ENCODE measurements around the gene PMAIP1. TPM values are rescaled to one million over a fixed set of nuclear protein-coding genes. Genes with fewer than 3 reads are reported as not detected.

Gene PMAIP1
- total RNA-seq, 2 donors from 2014 or later: 2.1 to 4.1 TPM

GRCh38 chr18:59902131-59902992 lies 2.6 kb downstream of the PMAIP1 start:
- Histone ChIP-seq H3K27me3 (replicated peaks; ENCODE audit: insufficient read depth) (no peaks in the 10 kb centered on the region), H3K4me1 (replicated peaks) (no peaks in the 10 kb centered on the region)
- 84% methylated on average over 8 of the region's 8 CpGs for WGBS

DNA sequence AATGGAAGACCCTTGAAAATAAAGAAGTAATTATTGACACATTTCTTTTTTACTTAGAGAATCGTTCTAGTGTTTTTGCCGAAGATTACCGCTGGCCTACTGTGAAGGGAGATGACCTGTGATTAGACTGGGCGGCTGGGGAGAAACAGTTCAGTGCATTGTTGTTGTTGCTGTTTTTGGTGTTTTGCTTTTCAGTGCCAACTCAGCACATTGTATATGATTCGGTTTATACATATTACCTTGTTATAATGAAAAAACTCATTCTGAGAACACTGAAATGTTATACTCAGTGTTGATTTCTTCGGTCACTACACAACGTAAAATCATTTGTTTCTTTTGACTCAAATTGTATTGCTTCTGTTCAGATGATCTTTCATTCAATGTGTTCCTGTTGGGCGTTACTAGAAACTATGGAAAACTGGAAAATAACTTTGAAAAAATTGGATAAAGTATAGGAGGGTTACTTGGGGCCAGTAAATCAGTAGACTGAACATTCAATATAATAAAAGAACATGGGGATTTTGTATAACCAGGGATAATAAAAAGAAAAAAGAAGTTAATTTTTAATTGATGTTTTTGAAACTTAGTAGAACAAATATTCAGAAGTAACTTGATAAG lies 3.3 kb downstream of the PMAIP1 start:
- 96% methylated on average over 8 of the region's 8 CpGs for WGBS
- no peaks in the 10 kb centered on the region for H3K9me3 ChIP-seq
- H3K4me1 ChIP-seq (replicated peaks): no peaks in the 10 kb centered on the region
- DNase-seq (ENCODE audit: low spot score): no peak
- no peaks in the 10 kb centered on the region for H3K36me3 ChIP-seq
- intact Hi-C loops (cut with DNase I): no loop called here
- TF ChIP-seq POLR2AphosphoS5 (IDR thresholded peaks at IDR 0.05) (no peak), POLR2A (IDR thresholded peaks at IDR 0.05) (no peak)
- TF ChIP-seq, protein P1, sequence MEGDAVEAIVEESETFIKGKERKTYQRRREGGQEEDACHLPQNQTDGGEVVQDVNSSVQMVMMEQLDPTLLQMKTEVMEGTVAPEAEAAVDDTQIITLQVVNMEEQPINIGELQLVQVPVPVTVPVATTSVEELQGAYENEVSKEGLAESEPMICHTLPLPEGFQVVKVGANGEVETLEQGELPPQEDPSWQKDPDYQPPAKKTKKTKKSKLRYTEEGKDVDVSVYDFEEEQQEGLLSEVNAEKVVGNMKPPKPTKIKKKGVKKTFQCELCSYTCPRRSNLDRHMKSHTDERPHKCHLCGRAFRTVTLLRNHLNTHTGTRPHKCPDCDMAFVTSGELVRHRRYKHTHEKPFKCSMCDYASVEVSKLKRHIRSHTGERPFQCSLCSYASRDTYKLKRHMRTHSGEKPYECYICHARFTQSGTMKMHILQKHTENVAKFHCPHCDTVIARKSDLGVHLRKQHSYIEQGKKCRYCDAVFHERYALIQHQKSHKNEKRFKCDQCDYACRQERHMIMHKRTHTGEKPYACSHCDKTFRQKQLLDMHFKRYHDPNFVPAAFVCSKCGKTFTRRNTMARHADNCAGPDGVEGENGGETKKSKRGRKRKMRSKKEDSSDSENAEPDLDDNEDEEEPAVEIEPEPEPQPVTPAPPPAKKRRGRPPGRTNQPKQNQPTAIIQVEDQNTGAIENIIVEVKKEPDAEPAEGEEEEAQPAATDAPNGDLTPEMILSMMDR (IDR thresholded peaks at IDR 0.05): no peak
- H3K27ac ChIP-seq: no peak overlapping the region
- H3K4me3 ChIP-seq: no peak overlapping the region
- no peaks in the 10 kb centered on the region for H3K27me3 ChIP-seq (replicated peaks; ENCODE audit: insufficient read depth)

More at GRCh38 chr18:59902131-59902992, 2.6 kb downstream of the PMAIP1 start:
- no peak for DNase-seq (ENCODE audit: low spot score)
- Histone ChIP-seq H3K27ac (no peak overlapping the region), H3K36me3 (no peaks in the 10 kb centered on the region), H3K9me3 (no peaks in the 10 kb centered on the region), H3K4me3 (no peak overlapping the region)
- intact Hi-C loops (cut with DNase I): no loop called here
- TF ChIP-seq, protein P1 (IDR thresholded peaks at IDR 0.05): no peak
- TF ChIP-seq POLR2AphosphoS5 (IDR thresholded peaks at IDR 0.05): no peak
- no peak for TF ChIP-seq POLR2A (IDR thresholded peaks at IDR 0.05)

DNA sequence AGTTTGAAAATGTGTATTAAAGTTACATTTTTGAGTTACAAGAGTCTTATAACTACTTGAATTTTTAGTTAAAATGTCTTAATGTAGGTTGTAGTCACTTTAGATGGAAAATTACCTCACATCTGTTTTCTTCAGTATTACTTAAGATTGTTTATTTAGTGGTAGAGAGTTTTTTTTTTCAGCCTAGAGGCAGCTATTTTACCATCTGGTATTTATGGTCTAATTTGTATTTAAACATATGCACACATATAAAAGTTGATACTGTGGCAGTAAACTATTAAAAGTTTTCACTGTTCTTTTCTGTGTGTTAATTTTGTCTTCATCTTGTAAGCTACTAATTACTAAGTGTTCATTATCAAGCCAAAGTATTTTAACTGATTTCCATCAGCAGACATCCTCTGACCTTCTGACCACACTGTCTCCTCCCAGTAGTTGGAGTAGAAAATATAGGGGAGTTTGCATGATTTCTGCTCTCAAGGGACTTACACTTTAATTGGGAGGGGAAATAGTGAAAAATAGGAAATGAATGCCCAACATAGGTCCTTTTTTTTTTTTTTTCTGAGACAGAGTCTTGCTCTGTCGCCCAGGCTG lies 4.3 kb downstream of the PMAIP1 start:
- Histone ChIP-seq H3K27me3 (replicated peaks; ENCODE audit: insufficient read depth) (no peaks in the 10 kb centered on the region), H3K27ac (no peak overlapping the region), H3K9me3 (no peaks in the 10 kb centered on the region), H3K36me3 (no peaks in the 10 kb centered on the region), H3K4me3 (no peak overlapping the region), H3K4me1 (replicated peaks) (peaks cover under 1% of the 10 kb centered on the region)
- no peak for TF ChIP-seq POLR2A (IDR thresholded peaks at IDR 0.05)
- no peak for TF ChIP-seq POLR2AphosphoS5 (IDR thresholded peaks at IDR 0.05)
- TF ChIP-seq, protein P1 (IDR thresholded peaks at IDR 0.05): no peak
- 80% methylated on average over 1 of the region's 1 CpG for WGBS
- no peak for DNase-seq (ENCODE audit: low spot score)
- intact Hi-C loops (cut with DNase I): no loop called here

DNA sequence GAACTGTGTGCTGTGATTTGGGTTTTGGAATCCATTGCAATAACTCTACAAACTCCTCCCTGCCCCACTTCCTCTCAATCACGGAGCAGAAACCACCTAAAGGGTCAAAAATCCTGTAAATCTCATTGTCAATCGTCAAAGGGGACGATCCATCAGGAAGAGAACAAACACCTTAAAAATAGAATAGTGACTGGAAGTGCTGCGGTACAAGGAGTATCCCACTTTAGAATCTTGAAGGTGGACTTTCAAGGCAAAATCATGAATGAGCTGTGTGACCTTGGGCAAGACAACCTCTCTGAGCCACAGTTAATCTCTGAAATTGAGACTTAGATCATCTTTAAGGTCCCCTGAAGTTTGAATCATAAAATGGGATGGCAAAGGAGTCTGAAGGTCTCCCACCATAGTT lies 5.9 kb downstream of the PMAIP1 start:
- intact Hi-C loops (cut with DNase I): no loop called here
- no peaks in the 10 kb centered on the region for H3K36me3 ChIP-seq
- H3K4me1 ChIP-seq (replicated peaks): peaks cover 3% of the 10 kb centered on the region
- H3K4me3 ChIP-seq: no peak overlapping the region
- TF ChIP-seq POLR2A (IDR thresholded peaks at IDR 0.05) (no peak), POLR2AphosphoS5 (IDR thresholded peaks at IDR 0.05) (no peak)
- TF ChIP-seq, protein P1 (IDR thresholded peaks at IDR 0.05): no peak
- DNase-seq (ENCODE audit: low spot score): no peak
- H3K27ac ChIP-seq: no peak overlapping the region
- H3K9me3 ChIP-seq: no peaks in the 10 kb centered on the region
- WGBS: 81% methylated on average over 4 of the region's 4 CpGs
- no peaks in the 10 kb centered on the region for H3K27me3 ChIP-seq (replicated peaks; ENCODE audit: insufficient read depth)
